WTC11 (cell line): Measurements from ENCODE around the gene RARRES2. TPM values are rescaled to one million over a fixed set of nuclear protein-coding genes. Genes with fewer than 3 reads are reported as not detected.

Source experiments
- AFF4 ChIP-seq: sonication (generic); formaldehyde crosslinking; IDR thresholded peaks from 2 replicates; pipeline ENCODE4 v1.8.1; 2023; ENCODE audit warnings: mild to moderate bottlenecking, missing genetic modification reagents, borderline replicate concordance
- AR ChIP-seq: fragments of 250-450 bp; sonication (Bioruptor Pico); IDR thresholded peaks from 2 replicates; pipeline ENCODE4 v1.9.0; 2021; ENCODE audit warnings: mild to moderate bottlenecking
- ATF1 ChIP-seq: sonication (generic); formaldehyde crosslinking; IDR thresholded peaks from 2 replicates; pipeline ENCODE4 v1.8.1; 2023; ENCODE audit warnings: mild to moderate bottlenecking, moderate library complexity, missing genetic modification reagents
- ATF2 ChIP-seq: sonication (generic); formaldehyde crosslinking; IDR thresholded peaks from 2 replicates; pipeline ENCODE4 v1.8.1; 2022; ENCODE audit warnings: low read depth, missing genetic modification reagents, borderline replicate concordance
- ATF3 ChIP-seq: sonication (generic); formaldehyde crosslinking; conservative IDR thresholded peaks from 2 replicates; pipeline ENCODE4 v1.8.1; 2022; ENCODE audit warnings: mild to moderate bottlenecking, missing genetic modification reagents
- E2F5 ChIP-seq: sonication (generic); formaldehyde crosslinking; IDR thresholded peaks from 2 replicates; pipeline ENCODE4 v1.8.1; 2022; ENCODE audit warnings: mild to moderate bottlenecking, moderate library complexity, missing genetic modification reagents
- EMX1 ChIP-seq: fragments of 250-450 bp; sonication (Bioruptor Pico); IDR thresholded peaks from 2 replicates; pipeline ENCODE4 v1.8.0; 2021; ENCODE audit warnings: mild to moderate bottlenecking
- ESRRA ChIP-seq: sonication (generic); formaldehyde crosslinking; IDR thresholded peaks from 2 replicates; pipeline ENCODE4 v1.8.1; 2022; ENCODE audit warnings: mild to moderate bottlenecking, missing genetic modification reagents, borderline replicate concordance
- FOXK1 ChIP-seq: sonication (generic); formaldehyde crosslinking; IDR thresholded peaks from 2 replicates; pipeline ENCODE4 v1.8.0; 2022; ENCODE audit warnings: mild to moderate bottlenecking, moderate library complexity, missing genetic modification reagents
- FOXP1 ChIP-seq: sonication (generic); formaldehyde crosslinking; IDR thresholded peaks from 2 replicates; pipeline ENCODE4 v1.8.0; 2022; ENCODE audit warnings: missing genetic modification reagents, mild to moderate bottlenecking, moderate library complexity, borderline replicate concordance
- FOXP4 ChIP-seq: sonication (generic); formaldehyde crosslinking; IDR thresholded peaks from 2 replicates; pipeline ENCODE4 v1.8.0; 2022; ENCODE audit warnings: mild to moderate bottlenecking, missing genetic modification reagents
- GABPB1 ChIP-seq: sonication (generic); formaldehyde crosslinking; IDR thresholded peaks from 2 replicates; pipeline ENCODE4 v1.8.1; 2023; ENCODE audit warnings: mild to moderate bottlenecking, missing genetic modification reagents
- HMGA2 ChIP-seq: fragments of 250-450 bp; sonication (Bioruptor Pico); IDR thresholded peaks from 2 replicates; pipeline ENCODE4 v1.4.0; 2021; ENCODE audit warnings: mild to moderate bottlenecking, moderate library complexity
- IRF1 ChIP-seq: sonication (generic); formaldehyde crosslinking; IDR thresholded peaks from 2 replicates; pipeline ENCODE4 v1.8.0; 2023; ENCODE audit warnings: missing genetic modification reagents
- MAX ChIP-seq: sonication (generic); formaldehyde crosslinking; IDR thresholded peaks from 2 replicates; pipeline ENCODE4 v1.8.0; 2022; ENCODE audit warnings: mild to moderate bottlenecking, missing genetic modification reagents
- NR1H2 ChIP-seq: sonication (generic); formaldehyde crosslinking; IDR thresholded peaks from 2 replicates; pipeline ENCODE4 v1.9.0; 2021; ENCODE audit warnings: mild to moderate bottlenecking, moderate library complexity, missing genetic modification reagents
- NR2C2 ChIP-seq: sonication (generic); formaldehyde crosslinking; IDR thresholded peaks from 2 replicates; pipeline ENCODE4 v1.8.0; 2022; ENCODE audit warnings: mild to moderate bottlenecking, missing genetic modification reagents
- PREB ChIP-seq: sonication (generic); formaldehyde crosslinking; IDR thresholded peaks from 2 replicates; pipeline ENCODE4 v1.8.1; 2022; ENCODE audit warnings: mild to moderate bottlenecking, missing genetic modification reagents, moderate library complexity, borderline replicate concordance
- TEAD4 ChIP-seq: sonication (generic); formaldehyde crosslinking; IDR thresholded peaks from 2 replicates; pipeline ENCODE4 v1.8.0; 2022; ENCODE audit warnings: mild to moderate bottlenecking, missing genetic modification reagents
- USF1 ChIP-seq: sonication (generic); formaldehyde crosslinking; IDR thresholded peaks from 2 replicates; pipeline ENCODE4 v1.8.0; 2022; ENCODE audit warnings: mild to moderate bottlenecking, missing genetic modification reagents
- ZBTB21 ChIP-seq: sonication (generic); formaldehyde crosslinking; IDR thresholded peaks from 2 replicates; pipeline ENCODE4 v1.8.1; 2023; ENCODE audit warnings: mild to moderate bottlenecking, missing genetic modification reagents, borderline replicate concordance
- ZNF121 ChIP-seq: sonication (generic); formaldehyde crosslinking; IDR thresholded peaks from 2 replicates; pipeline ENCODE4 v1.8.0; 2023; ENCODE audit warnings: missing genetic modification reagents
- ZNF317 ChIP-seq: sonication (generic); formaldehyde crosslinking; IDR thresholded peaks from 2 replicates; pipeline ENCODE4 v1.8.1; 2023; ENCODE audit warnings: low read depth, mild to moderate bottlenecking, moderate library complexity, missing genetic modification reagents, borderline replicate concordance
- total RNA-seq: library from RNA; stranded (reverse); gene quantifications from 3 replicates; pipeline ENCODE4 v1.2.3, GENCODE V29; 2021

RARRES2 gene
- total RNA-seq, 1 experiment from 2014 or later = 230 TPM

- TF ChIP-seq AFF4 (CRISPR knock-in tag) (no peak), ATF3 (CRISPR knock-in tag) (no peak), E2F5 (CRISPR knock-in tag) (no peak), NR1H2 (no peak), TEAD4 (CRISPR knock-in tag) (peak; percentile 73; the same call in 1 of the 2 replicates), ZNF121 (no peak), FOXP4 (CRISPR knock-in tag) (peak; percentile 39; the same call in 1 of the 2 replicates), ATF1 (CRISPR knock-in tag) (0 out of 2 replicates have a peak, but pooled peaks have one; percentile 30), ZNF317 (CRISPR knock-in tag) (no peak), NR2C2 (CRISPR knock-in tag) (no peak), ATF2 (CRISPR knock-in tag) (peak; percentile 13; the same call in 1 of the 2 replicates), PREB (CRISPR knock-in tag) (no peak), AR (peak; percentile 44; the same call in 1 of the 2 replicates), EMX1 (CRISPR knock-in tag) (0 out of 2 replicates have a peak, but pooled peaks have one; percentile 6), FOXK1 (CRISPR knock-in tag) (peak; percentile 38; the same call in 1 of the 2 replicates), USF1 (CRISPR knock-in tag) (no peak), ZBTB21 (no peak), GABPB1 (no peak), ESRRA (CRISPR knock-in tag) (no peak), HMGA2 (CRISPR knock-in tag) (no peak), MAX (CRISPR knock-in tag) (no peak), FOXP1 (CRISPR knock-in tag) (peak; percentile 56; the same call in 1 of the 2 replicates), IRF1 (no peak)
Observed at GRCh38 chr7:150368884-150369747, 27.7 kb upstream of the RARRES2 start (continued).
